IMR-90 (cell line): ENCODE data around the gene NUTM2F. TPM values are rescaled to one million over a fixed set of nuclear protein-coding genes. Genes with fewer than 3 reads are reported as not detected.
"Not testable (repeated sequence)": the region's sequence is repeated elsewhere in the genome, so short reads cannot be mapped to it uniquely, and the experiment has no call there.

Experiments
- ATAC-seq: fragments of 200-7000 bp; cut with Tn5 transposase; 2 replicates; pipeline ENCODE4 v1.9.1; 2020; ENCODE audit warnings: low read depth, mild to moderate bottlenecking, moderate library complexity
- BruUV-seq: library from RNA; stranded (reverse); fragments of 400-500 nt; replicated peaks from 2 replicates; lab custom pipeline; 2021; lab: Mats Ljungman, UMichigan
- CTCF ChIA-PET: fragments of 300-600 bp; formaldehyde crosslinking; extraction: SDS; loops from one replicate; lab custom pipeline; 2021; ENCODE audit warnings: antibody characterized with exemption; lab: Yijun Ruan, JAX
- POLR2A ChIA-PET: fragments of 300-600 bp; sonication (Branson Sonifier 250); formaldehyde crosslinking; loops from one replicate; lab custom pipeline; 2022; ENCODE audit warnings: antibody characterized with exemption; ENCODE audit not compliant: unreplicated experiment; lab: Charles Lee
- DNase-seq: peaks from one replicate; pipeline ENCODE4 v3.0.0; 2013
- H2AFZ ChIP-seq: replicated peaks from 2 replicates; pipeline ENCODE3; 2013; ENCODE audit warnings: low read length, mild to moderate bottlenecking; ENCODE audit not compliant: poor library complexity
- H2AK5ac ChIP-seq: 2 replicates; pipeline ENCODE4 v1.6.1; 2013; ENCODE audit warnings: low read depth, low read length, inconsistent platforms
- H2AK9ac ChIP-seq: replicated peaks from 2 replicates; pipeline ENCODE3; 2013; ENCODE audit warnings: mild to moderate bottlenecking, low read depth, low read length, moderate library complexity; ENCODE audit not compliant: poor library complexity
- H2BK120ac ChIP-seq: 2 replicates; pipeline ENCODE4 v1.6.1; 2013; ENCODE audit warnings: low read depth, low read length, inconsistent platforms
- H2BK15ac ChIP-seq: 3 replicates; pipeline ENCODE4 v1.6.1; 2013; ENCODE audit warnings: low read depth, low read length, inconsistent platforms
- H2BK20ac ChIP-seq: 2 replicates; pipeline ENCODE4 v1.6.1; 2013; ENCODE audit warnings: low read depth, mild to moderate bottlenecking, inconsistent platforms, low read length, moderate library complexity
- H2BK5ac ChIP-seq: 2 replicates; pipeline ENCODE4 v1.6.1; 2013; ENCODE audit warnings: mild to moderate bottlenecking, low read depth, low read length, inconsistent platforms; ENCODE audit not compliant: poor library complexity, severe bottlenecking
- H3K14ac ChIP-seq: replicated peaks from 2 replicates; pipeline ENCODE4 v1.6.1; 2013; ENCODE audit warnings: low read depth, low read length, inconsistent platforms
- H3K18ac ChIP-seq: 2 replicates; pipeline ENCODE4 v1.6.1; 2013; ENCODE audit warnings: low read depth, low read length, control low read depth
- H3K23ac ChIP-seq: 2 replicates; pipeline ENCODE4 v1.6.1; 2013; ENCODE audit warnings: low read depth, low read length, inconsistent platforms
- H3K27ac ChIP-seq: 2 replicates; pipeline ENCODE4 v1.5.1; 2013; ENCODE audit warnings: mild to moderate bottlenecking, control low read depth, low read length; ENCODE audit not compliant: insufficient read depth
- H3K27me3 ChIP-seq: 2 replicates; pipeline ENCODE4 v1.6.1; 2013; ENCODE audit warnings: low read length; ENCODE audit not compliant: control insufficient read depth, insufficient read depth
- H3K36me3 ChIP-seq: 2 replicates; pipeline ENCODE4 v1.6.1; 2013; ENCODE audit warnings: low read length, mixed read lengths; ENCODE audit not compliant: control insufficient read depth, insufficient read depth
- H3K4ac ChIP-seq: 2 replicates; pipeline ENCODE4 v1.6.1; 2013; ENCODE audit warnings: low read depth, low read length, inconsistent platforms
- H3K4me1 ChIP-seq: 2 replicates; pipeline ENCODE4 v1.6.1; 2013; ENCODE audit warnings: low read length, mixed read lengths; ENCODE audit not compliant: control insufficient read depth, insufficient read depth
- H3K4me2 ChIP-seq: 2 replicates; pipeline ENCODE4 v1.6.1; 2013; ENCODE audit warnings: low read depth, mild to moderate bottlenecking, control low read depth, low read length, moderate library complexity
- H3K4me3 ChIP-seq: 2 replicates; pipeline ENCODE4 v1.5.1; 2013; ENCODE audit warnings: low read depth, mild to moderate bottlenecking, control low read depth, low read length, moderate library complexity; ENCODE audit not compliant: insufficient read depth
- H3K56ac ChIP-seq: 2 replicates; pipeline ENCODE4 v1.6.1; 2013; ENCODE audit warnings: low read length, inconsistent platforms; ENCODE audit not compliant: insufficient read depth; ENCODE audit errors: extremely low read depth
- H3K79me1 ChIP-seq, 2 experiments: 2 replicates each; pipeline ENCODE4 v1.6.1; 2013; ENCODE audit warnings: low read length in 2 of 2, inconsistent platforms in 1 of 2, low read depth in 1 of 2
- H3K9ac ChIP-seq: 2 replicates; pipeline ENCODE4 v1.6.1; 2013; ENCODE audit warnings: low read depth, low read length, control low read depth
- H3K9me1 ChIP-seq: 2 replicates; pipeline ENCODE4 v1.6.1; 2013; ENCODE audit warnings: low read length, inconsistent platforms; ENCODE audit not compliant: insufficient read depth
- H3K9me3 ChIP-seq: 2 replicates; pipeline ENCODE4 v1.6.1; 2013; ENCODE audit warnings: low read length; ENCODE audit not compliant: control insufficient read depth, insufficient read depth
- H4K20me1 ChIP-seq: 2 replicates; pipeline ENCODE4 v1.6.1; 2013; ENCODE audit warnings: low read length, inconsistent platforms; ENCODE audit not compliant: insufficient read depth
- H4K5ac ChIP-seq: 2 replicates; pipeline ENCODE4 v1.6.1; 2013; ENCODE audit warnings: mild to moderate bottlenecking, low read depth, low read length, control low read depth
- H4K8ac ChIP-seq, 2 experiments: 2 replicates each; pipeline ENCODE4 v1.6.1; 2013; ENCODE audit warnings: low read depth in 2 of 2, low read length in 2 of 2, control low read depth in 1 of 2, inconsistent platforms in 1 of 2
- H4K91ac ChIP-seq: 2 replicates; pipeline ENCODE4 v1.6.1; 2013; ENCODE audit warnings: low read depth, low read length, inconsistent platforms; ENCODE audit not compliant: insufficient read depth
- WGBS, 2 experiments: methylation state at CpG; one replicate each; pipeline versions ENCODE4 v1.1.5 to v1.1.7; 2013; ENCODE audit warnings: missing lambda C conversion rate in 2 of 2; ENCODE audit not compliant: insufficient read length in 1 of 2; ENCODE audit errors: extremely low coverage in 2 of 2; 5-methylcytosine and 5-hydroxymethylcytosine counted together
- dilution Hi-C: fragments of 300-500 bp; cut with HindIII; formaldehyde crosslinking; loops from one replicate; pipeline ENCODE4 v1.14.3; 2018; ENCODE audit warnings: low sequenced_read_pairs; ENCODE audit not compliant: unreplicated experiment
- in situ Hi-C: fragments of 300-500 bp; cut with MboI; formaldehyde crosslinking; loops from 3 replicates; pipeline ENCODE4 v1.14.3; 2019; ENCODE audit warnings: low sequenced_read_pairs, inconsistent platforms, mixed read lengths
- intact Hi-C: fragments of 100-400 bp; cut with micrococcal nuclease; formaldehyde crosslinking; loops from 2 replicates; pipeline ENCODE4 v1.10.0; 2022
- polyA plus RNA-seq, 3 experiments: library from polyadenylated mRNA; depleted of rRNA; stranded (reverse); fragments of >200 nt; gene quantifications; 2 replicates each; pipeline ENCODE4 v1.2.3, GENCODE V29; 2012; ENCODE audit warnings: low replicate concordance in 1 of 3
- total RNA-seq: library from RNA; depleted of rRNA; stranded (reverse); fragments of >200 nt; gene quantifications from 2 replicates; pipeline ENCODE4 v1.2.3, GENCODE V29; 2012

The NUTM2F gene
- total and polyA plus RNA-seq, 2 of the 4 experiments (the other 2 are of a cell fraction), result not detected

DNA sequence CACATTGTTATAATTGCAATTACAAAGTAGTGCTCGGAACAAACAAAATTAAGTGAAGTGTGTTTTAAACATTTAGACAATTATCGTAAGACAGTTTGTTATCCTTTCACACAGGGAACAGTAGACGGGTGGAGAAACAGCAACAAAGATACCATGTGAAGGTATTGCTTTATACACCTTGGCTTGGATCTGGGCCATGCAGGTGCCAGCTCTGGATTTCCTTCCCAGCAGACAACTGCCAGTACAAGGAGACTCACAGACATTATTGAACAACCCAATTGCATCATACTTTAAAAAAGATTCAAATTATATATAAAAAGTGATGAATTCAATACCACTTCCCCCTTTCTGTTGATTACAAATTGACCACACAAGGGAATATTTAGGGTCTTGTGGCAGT, 41.8 kb upstream of the NUTM2F start:
- H2AFZ ChIP-seq, H4K5ac ChIP-seq, H2BK120ac ChIP-seq, H2BK20ac ChIP-seq, H3K9me3 ChIP-seq, dilution Hi-C loops, DNase-seq, H3K18ac ChIP-seq, H3K56ac ChIP-seq, H4K20me1 ChIP-seq, H3K27me3 ChIP-seq, H3K9me1 ChIP-seq, H2AK5ac ChIP-seq, CTCF ChIA-PET, H3K23ac ChIP-seq, POLR2A ChIA-PET, in situ Hi-C loops, H3K4me1 ChIP-seq, intact Hi-C loops, H3K4me3 ChIP-seq, H3K27ac ChIP-seq, H2BK15ac ChIP-seq, H3K36me3 ChIP-seq, H3K9ac ChIP-seq, H3K14ac ChIP-seq, ATAC-seq, H3K79me1 ChIP-seq, H4K8ac ChIP-seq, H4K91ac ChIP-seq, H3K4ac ChIP-seq, H2AK9ac ChIP-seq, BruUV-seq, H2BK5ac ChIP-seq, H3K4me2 ChIP-seq: not testable (repeated sequence)
- WGBS, 2 experiments, result no CpG with 5 or more reads among the region's 3 CpGs

GRCh38 chr9:94364093-94364614, 35.7 kb upstream of the NUTM2F start:
- H2BK20ac ChIP-seq, H3K9ac ChIP-seq, POLR2A ChIA-PET, H2AK9ac ChIP-seq, H3K9me3 ChIP-seq, H2BK15ac ChIP-seq, H2BK5ac ChIP-seq, H3K27me3 ChIP-seq, H2AK5ac ChIP-seq, H4K91ac ChIP-seq, H4K8ac ChIP-seq, H3K4me1 ChIP-seq, H3K4me2 ChIP-seq, H3K36me3 ChIP-seq, DNase-seq, H3K4me3 ChIP-seq, H3K14ac ChIP-seq, in situ Hi-C loops, H4K20me1 ChIP-seq, H3K56ac ChIP-seq, H2AFZ ChIP-seq, H3K9me1 ChIP-seq, ATAC-seq, H3K4ac ChIP-seq, BruUV-seq, dilution Hi-C loops, H2BK120ac ChIP-seq, CTCF ChIA-PET, H3K18ac ChIP-seq, H4K5ac ChIP-seq, H3K27ac ChIP-seq, H3K79me1 ChIP-seq, H3K23ac ChIP-seq, intact Hi-C loops: not testable (repeated sequence)
- no CpG with 5 or more reads among the region's 2 CpGs for WGBS, 2 experiments
